ENCODE measurements around the gene CAMTA2.

GRCh38 chr17:4982305-4982704 lies 5.2 kb downstream of the CAMTA2 start:
- TF ChIP-seq CTCF (IDR thresholded peaks at IDR 0.05), result no peak
- no peak for TF ChIP-seq POLR2A (IDR thresholded peaks at IDR 0.05)

Measured in Peyer's patch (tissue), 4 donors.